Caco-2 (cell line): ENCODE data around the gene TARM1. TPM values are rescaled to one million over a fixed set of nuclear protein-coding genes. Genes with fewer than 3 reads are reported as not detected.
A peak's percentile ranks its signal among the peaks of the same experiment; 100 is the strongest.

Source experiments
- BruUV-seq: library from RNA; stranded (reverse); fragments of 400-500 nt; replicated peaks from 2 replicates; lab custom pipeline; 2021; lab: Mats Ljungman, UMichigan
- CTCF ChIA-PET: fragments of 300-600 bp; sonication (Branson Sonifier 250); formaldehyde crosslinking; loops from one replicate; lab custom pipeline; 2022; ENCODE audit warnings: antibody characterized with exemption; lab: Charles Lee
- POLR2A ChIA-PET: fragments of 300-600 bp; sonication (Branson Sonifier 250); formaldehyde crosslinking; loops from one replicate; lab custom pipeline; 2022; ENCODE audit warnings: antibody characterized with exemption; lab: Charles Lee
- DNase-seq, 2 experiments: peaks; one replicate each; pipeline versions ENCODE4 v3.0.0 to v3.0.0-alpha.2; 2020 to 2022
- H3K27me3 ChIP-seq: replicated peaks from 2 replicates; pipeline ENCODE4 v1.6.0; 2011; ENCODE audit warnings: low read length; ENCODE audit not compliant: control insufficient read depth, insufficient read depth
- H3K36me3 ChIP-seq: 2 replicates; pipeline ENCODE4 v1.5.1; 2011; ENCODE audit warnings: low read length; ENCODE audit not compliant: control insufficient read depth, insufficient read depth
- H3K4me1 ChIP-seq: fragments of 250-450 bp; sonication (Bioruptor Pico); 2 replicates; pipeline ENCODE4 v1.5.1; 2020; ENCODE audit warnings: mild to moderate bottlenecking
- H3K4me3 ChIP-seq: 2 replicates; pipeline ENCODE4 v1.5.1; 2011; ENCODE audit warnings: low read depth, mild to moderate bottlenecking, control low read depth, low read length
- H3K9me3 ChIP-seq: fragments of 250-450 bp; sonication (Bioruptor Pico); 2 replicates; pipeline ENCODE4 v1.5.1; 2020; ENCODE audit warnings: mild to moderate bottlenecking, moderate library complexity
- H3K27ac Mint-ChIP-seq: one replicate; pipeline ENCODE4 v1.8.0; 2022; ENCODE audit warnings: mixed read lengths; ENCODE audit not compliant: unreplicated experiment
- H3K27me3 Mint-ChIP-seq: one replicate; pipeline ENCODE4 v1.8.0; 2022; ENCODE audit warnings: mixed read lengths; ENCODE audit not compliant: insufficient read depth, unreplicated experiment
- H3K36me3 Mint-ChIP-seq: one replicate; pipeline ENCODE4 v1.8.0; 2022; ENCODE audit warnings: mild to moderate bottlenecking, mixed read lengths; ENCODE audit not compliant: insufficient read depth, unreplicated experiment
- H3K4me1 Mint-ChIP-seq: one replicate; pipeline ENCODE4 v1.8.0; 2022; ENCODE audit warnings: low read depth, mixed read lengths; ENCODE audit not compliant: unreplicated experiment
- H3K4me3 Mint-ChIP-seq: one replicate; pipeline ENCODE4 v1.8.0; 2022; ENCODE audit warnings: mild to moderate bottlenecking, moderate library complexity, mixed read lengths; ENCODE audit not compliant: unreplicated experiment
- H3K9me3 Mint-ChIP-seq: one replicate; pipeline ENCODE4 v1.8.0; 2022; ENCODE audit warnings: mixed read lengths; ENCODE audit not compliant: unreplicated experiment
- intact Hi-C: fragments of 100-400 bp; cut with micrococcal nuclease; formaldehyde crosslinking; loops from one replicate; pipeline ENCODE4 v1.10.0; 2022; ENCODE audit not compliant: unreplicated experiment
- total RNA-seq: library from RNA; stranded (reverse); gene quantifications from 2 replicates; pipeline ENCODE4 v1.2.3, GENCODE V29; 2022
- TF ChIP-seq, protein P1 (sequence below), 2 experiments: fragments of 200-600 bp in 1 of 2; IDR thresholded peaks; 1 replicate in 1 of 2; 2 replicates in 1 of 2; pipeline versions ENCODE4 v1.5.1 to v1.8.0; 2011 to 2022; ENCODE audit warnings: antibody characterized with exemption in 1 of 2, control low read depth in 1 of 2, inconsistent platforms in 1 of 2, low read depth in 1 of 2, low read length in 1 of 2, mild to moderate bottlenecking in 1 of 2, moderate library complexity in 1 of 2; ENCODE audit not compliant: insufficient read depth in 1 of 2, severe bottlenecking in 1 of 2, unreplicated experiment in 1 of 2

The TARM1 gene
- total RNA-seq, 1 experiment from 2014 or later: not detected

DNA sequence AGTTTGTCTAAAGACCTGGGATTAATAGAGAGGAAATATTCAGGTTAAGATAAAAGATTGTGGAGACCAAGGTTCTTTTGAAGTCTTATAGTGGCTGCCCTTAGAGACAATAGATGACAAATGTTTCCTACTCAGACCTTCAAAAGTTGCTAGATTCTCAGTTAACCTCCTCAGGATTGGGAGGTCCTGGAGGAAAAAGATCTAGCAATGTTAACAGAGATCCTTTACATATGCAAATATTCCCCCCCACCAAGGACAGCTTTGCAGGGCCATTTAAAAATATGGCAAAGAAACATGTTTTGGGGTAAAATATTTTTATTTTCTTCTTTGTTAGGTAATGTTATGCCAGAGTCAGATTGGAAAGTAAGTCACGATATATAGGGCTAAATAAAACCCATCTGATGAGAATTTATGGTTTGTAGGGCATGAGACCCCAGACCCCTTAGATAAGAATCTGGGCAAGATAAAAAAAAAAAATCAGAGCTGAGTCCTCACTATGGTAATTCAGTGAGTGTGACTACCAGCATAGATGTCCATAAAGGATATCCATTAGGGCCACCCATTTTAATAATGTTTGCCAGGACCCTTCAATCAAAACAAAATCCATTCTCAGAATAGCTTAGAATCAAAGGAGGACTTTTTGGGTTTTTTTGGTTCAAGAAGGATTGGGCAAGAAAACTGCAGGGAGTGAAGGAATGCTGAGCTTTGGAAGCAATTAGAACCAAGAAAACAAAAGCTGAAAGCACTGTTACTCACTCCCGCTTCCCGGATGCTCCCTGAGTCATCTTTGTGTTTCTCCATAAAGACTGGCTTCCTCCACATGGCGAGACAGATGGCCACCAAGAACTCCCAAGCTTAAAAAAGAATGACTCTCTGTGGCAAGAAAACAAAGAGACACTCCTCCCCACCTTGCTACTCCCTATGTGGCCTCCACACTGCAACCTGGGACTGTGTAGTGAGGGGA lies 45.7 kb downstream of the TARM1 start:
- intact Hi-C loops: no loop called here
- no peaks in the 10 kb centered on the region for H3K4me1 ChIP-seq
- DNase-seq: no peak
- H3K27me3 Mint-ChIP-seq: no peaks in the 10 kb centered on the region
- H3K4me3 ChIP-seq: no peak overlapping the region
- TF ChIP-seq, protein P1, sequence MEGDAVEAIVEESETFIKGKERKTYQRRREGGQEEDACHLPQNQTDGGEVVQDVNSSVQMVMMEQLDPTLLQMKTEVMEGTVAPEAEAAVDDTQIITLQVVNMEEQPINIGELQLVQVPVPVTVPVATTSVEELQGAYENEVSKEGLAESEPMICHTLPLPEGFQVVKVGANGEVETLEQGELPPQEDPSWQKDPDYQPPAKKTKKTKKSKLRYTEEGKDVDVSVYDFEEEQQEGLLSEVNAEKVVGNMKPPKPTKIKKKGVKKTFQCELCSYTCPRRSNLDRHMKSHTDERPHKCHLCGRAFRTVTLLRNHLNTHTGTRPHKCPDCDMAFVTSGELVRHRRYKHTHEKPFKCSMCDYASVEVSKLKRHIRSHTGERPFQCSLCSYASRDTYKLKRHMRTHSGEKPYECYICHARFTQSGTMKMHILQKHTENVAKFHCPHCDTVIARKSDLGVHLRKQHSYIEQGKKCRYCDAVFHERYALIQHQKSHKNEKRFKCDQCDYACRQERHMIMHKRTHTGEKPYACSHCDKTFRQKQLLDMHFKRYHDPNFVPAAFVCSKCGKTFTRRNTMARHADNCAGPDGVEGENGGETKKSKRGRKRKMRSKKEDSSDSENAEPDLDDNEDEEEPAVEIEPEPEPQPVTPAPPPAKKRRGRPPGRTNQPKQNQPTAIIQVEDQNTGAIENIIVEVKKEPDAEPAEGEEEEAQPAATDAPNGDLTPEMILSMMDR (IDR thresholded peaks at IDR 0.05; ENCODE audit: insufficient read depth in 1 of 2, low read depth in 1 of 2, low read length in 1 of 2, severe bottlenecking in 1 of 2, unreplicated experiment in 1 of 2): no peak
- peaks cover 10% of the 10 kb centered on the region for H3K4me1 Mint-ChIP-seq
- no peaks in the 10 kb centered on the region for H3K27me3 ChIP-seq
- BruUV-seq: no TSS peak
- no peak overlapping the region for H3K27ac Mint-ChIP-seq
- no peaks in the 10 kb centered on the region for H3K9me3 Mint-ChIP-seq
- H3K36me3 ChIP-seq: no peaks in the 10 kb centered on the region
- CTCF ChIA-PET: no interaction called here
- H3K36me3 Mint-ChIP-seq: no peaks in the 10 kb centered on the region
- H3K9me3 ChIP-seq: 0 out of 2 replicates have a peak, but pooled peaks cover 4% of the 10 kb centered on the region
- H3K4me3 Mint-ChIP-seq: no peak overlapping the region
- POLR2A ChIA-PET: no interaction called here

DNA sequence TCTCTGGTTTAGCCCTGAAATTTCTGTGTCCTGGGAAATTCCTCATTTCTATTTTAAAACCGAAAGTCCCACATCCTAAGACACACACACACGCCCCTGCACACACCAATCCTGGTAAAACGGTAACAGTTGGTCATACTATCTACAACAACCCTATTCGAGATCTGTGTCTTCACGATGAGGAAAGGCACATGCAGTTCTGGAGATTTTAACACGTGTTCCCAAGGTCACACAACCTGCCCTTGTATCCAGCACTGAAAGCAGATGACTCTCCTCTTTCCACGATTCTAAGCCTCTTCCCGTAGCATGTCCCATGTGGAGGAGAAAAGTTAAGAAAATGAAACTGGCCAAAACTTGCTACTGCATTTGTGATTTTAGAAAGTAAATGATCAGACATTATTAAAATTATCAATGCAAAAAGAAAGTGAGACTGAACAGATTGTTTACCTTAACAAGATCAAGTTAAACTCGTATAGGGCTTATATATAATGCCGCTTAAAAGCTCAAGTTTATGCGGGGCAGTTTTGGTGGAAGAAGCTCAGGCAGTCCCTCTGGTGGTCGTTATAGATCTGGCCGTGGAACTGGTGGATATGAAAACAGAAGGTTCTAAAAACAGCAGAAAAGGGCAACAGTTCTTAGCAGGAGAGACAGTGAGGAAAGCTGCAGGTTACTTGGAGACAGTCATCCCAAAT lies 50.1 kb downstream of the TARM1 start:
- Histone ChIP-seq H3K36me3 (no peaks in the 10 kb centered on the region), H3K4me3 (no peak overlapping the region), H3K4me1 (no peaks in the 10 kb centered on the region), H3K9me3 (no peaks in the 10 kb centered on the region), H3K27me3 (no peaks in the 10 kb centered on the region)
- intact Hi-C loops: loop anchor here (1.0 kb wide), 1 partner anchor 189 kb away; no protein-coding TSS in a partner anchor
- Mint-ChIP-seq H3K4me3 (no peak overlapping the region), H3K27me3 (no peaks in the 10 kb centered on the region), H3K27ac (no peak overlapping the region), H3K9me3 (no peaks in the 10 kb centered on the region), H3K36me3 (no peaks in the 10 kb centered on the region), H3K4me1 (peaks cover 16% of the 10 kb centered on the region)
- peak in 1 of 2 experiments; percentile 33 for DNase-seq
- TF ChIP-seq, protein P1 (IDR thresholded peaks at IDR 0.05; ENCODE audit: insufficient read depth in 1 of 2, low read depth in 1 of 2, low read length in 1 of 2, severe bottlenecking in 1 of 2, unreplicated experiment in 1 of 2): peak in 1 of 2 experiments; percentile 75
- CTCF ChIA-PET: interaction anchor here (0.5 to 1.0 kb wide), 8 partner anchors 11 to 432 kb away, joined by 3 to 6 read pairs (median 3); partner anchors contain the start of gene PRKCG
- no TSS peak for BruUV-seq
- POLR2A ChIA-PET: no interaction called here

DNA sequence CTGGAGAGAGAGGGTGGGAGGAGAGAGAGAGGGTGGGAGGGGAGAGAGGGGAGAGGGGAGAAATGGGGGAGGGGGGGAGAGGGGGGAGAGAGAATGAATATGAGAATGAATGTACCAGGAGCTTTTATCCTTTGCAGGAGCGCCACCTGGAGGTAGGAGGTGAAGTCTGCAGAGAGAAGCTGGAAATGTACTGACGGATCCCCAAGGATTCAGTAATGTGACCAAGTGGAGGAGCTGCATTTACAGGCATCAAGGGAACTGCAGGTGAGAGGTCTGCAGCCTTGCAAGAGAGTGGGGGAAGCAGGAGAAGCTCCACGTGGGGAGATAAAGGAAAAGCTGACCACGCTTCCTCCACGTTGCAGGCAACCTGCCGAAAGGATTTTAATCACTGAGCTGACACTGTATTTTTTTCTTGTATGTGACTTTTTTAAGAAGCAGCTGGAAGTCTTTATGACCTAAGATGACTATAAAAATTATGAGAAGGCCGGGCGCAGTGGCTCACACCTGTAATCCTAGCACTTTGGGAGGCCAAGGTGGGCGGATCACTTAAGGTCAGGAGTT lies 51.2 kb downstream of the TARM1 start:
- H3K4me3 Mint-ChIP-seq: no peak overlapping the region
- H3K36me3 ChIP-seq: no peaks in the 10 kb centered on the region
- TF ChIP-seq, protein P1 (IDR thresholded peaks at IDR 0.05; ENCODE audit: insufficient read depth in 1 of 2, low read depth in 1 of 2, low read length in 1 of 2, severe bottlenecking in 1 of 2, unreplicated experiment in 1 of 2): peak; percentile 67 to 69
- no peaks in the 10 kb centered on the region for H3K4me1 ChIP-seq
- no TSS peak for BruUV-seq
- H3K36me3 Mint-ChIP-seq: no peaks in the 10 kb centered on the region
- CTCF ChIA-PET: interaction anchor here (0.7 to 1.3 kb wide), 26 partner anchors 9 to 371 kb away, joined by 3 to 12 read pairs (median 4); partner anchors contain the start of genes CNOT3, MYADM, PRKCG and TSEN34
- POLR2A ChIA-PET: interaction anchor here (0.6 to 0.7 kb wide), 2 partner anchors 162 to 256 kb away, joined by 4 to 15 read pairs; partner anchors contain the start of gene MYADM
- DNase-seq: peak; percentile 73 to 77
- peaks cover 16% of the 10 kb centered on the region for H3K4me1 Mint-ChIP-seq
- intact Hi-C loops: no loop called here
- H3K27me3 ChIP-seq: no peaks in the 10 kb centered on the region
- no peak overlapping the region for H3K4me3 ChIP-seq
- no peak overlapping the region for H3K27ac Mint-ChIP-seq
- H3K27me3 Mint-ChIP-seq: no peaks in the 10 kb centered on the region
- H3K9me3 ChIP-seq: no peaks in the 10 kb centered on the region
- no peaks in the 10 kb centered on the region for H3K9me3 Mint-ChIP-seq
